Smooth muscle cell (in vitro differentiated cells): ENCODE measurements around the gene ALDH3A2. TPM values are rescaled to one million over a fixed set of nuclear protein-coding genes. Genes with fewer than 3 reads are reported as not detected.

Experiments
- DNase-seq: peaks from one replicate; lab custom pipeline; 2025; ENCODE audit not compliant: unreplicated experiment; lab: John Stamatoyannopoulos, UW
- H2AFZ ChIP-seq: fragments of 200-600 bp; sonication (generic); 2 replicates; pipeline ENCODE4 v1.6.0; 2016; ENCODE audit warnings: antibody characterized with exemption, low read depth, mild to moderate bottlenecking
- H3F3A ChIP-seq: fragments of 200-600 bp; sonication (generic); 2 replicates; pipeline ENCODE4 v1.6.0; 2017; ENCODE audit warnings: antibody characterized with exemption, low read depth
- H3K27ac ChIP-seq: fragments of 200-600 bp; sonication (generic); 2 replicates; pipeline ENCODE4 v1.5.1; 2016; ENCODE audit warnings: low read depth, mild to moderate bottlenecking
- H3K27me3 ChIP-seq: fragments of 200-600 bp; sonication (generic); 2 replicates; pipeline ENCODE4 v1.6.1; 2016; ENCODE audit warnings: low read depth, mild to moderate bottlenecking
- H3K36me3 ChIP-seq: fragments of 200-600 bp; sonication (generic); 2 replicates; pipeline ENCODE4 v1.5.1; 2016; ENCODE audit warnings: low read depth
- H3K4me1 ChIP-seq: fragments of 200-600 bp; sonication (generic); 2 replicates; pipeline ENCODE4 v1.5.1; 2016; ENCODE audit warnings: low read depth
- H3K4me2 ChIP-seq: fragments of 200-600 bp; sonication (generic); 2 replicates; pipeline ENCODE4 v1.6.0; 2016; ENCODE audit warnings: mild to moderate bottlenecking
- H3K4me3 ChIP-seq: fragments of 200-600 bp; sonication (generic); 2 replicates; pipeline ENCODE4 v1.5.1; 2016; ENCODE audit warnings: mild to moderate bottlenecking
- H3K79me2 ChIP-seq: fragments of 200-600 bp; sonication (generic); 2 replicates; pipeline ENCODE4 v1.6.0; 2016; ENCODE audit warnings: low read depth, mild to moderate bottlenecking
- H3K9ac ChIP-seq: fragments of 200-600 bp; sonication (generic); 2 replicates; pipeline ENCODE4 v1.6.0; 2016; ENCODE audit warnings: low read depth
- H3K9me3 ChIP-seq: fragments of 200-600 bp; sonication (generic); replicated peaks from 2 replicates; pipeline ENCODE4 v1.5.1; 2016; ENCODE audit warnings: low read depth
- H4K20me1 ChIP-seq: fragments of 200-600 bp; sonication (generic); 2 replicates; pipeline ENCODE4 v1.6.0; 2016; ENCODE audit warnings: low read depth
- WGBS: methylation state at CpG from one replicate; pipeline ENCODE4 v1.1.7; 2016; ENCODE audit warnings: low lambda C conversion rate; 5-methylcytosine and 5-hydroxymethylcytosine counted together
- polyA plus RNA-seq: library from polyadenylated mRNA; unstranded; fragments of >200 nt; fragmentation: Nextera tagmentation; extraction: Ambion mirVana; gene quantifications from 2 replicates; pipeline ENCODE4 v1.2.1, GENCODE V29; 2016
- total RNA-seq: library from RNA; depleted of rRNA; stranded (reverse); fragments of >200 nt; gene quantifications from 2 replicates; pipeline ENCODE4 v1.2.3, GENCODE V29; 2014
- TF ChIP-seq, protein P1 (sequence below): fragments of 200-600 bp; sonication (generic); IDR thresholded peaks from 2 replicates; pipeline ENCODE4 v1.5.1; 2017; ENCODE audit warnings: borderline replicate concordance, mild to moderate bottlenecking, antibody characterized with exemption; ENCODE audit not compliant: insufficient read depth, poor library complexity, severe bottlenecking

ALDH3A2 gene
- total and polyA plus RNA-seq, 2 experiments from 2014 or later = 13.5 to 26.9 TPM

DNA sequence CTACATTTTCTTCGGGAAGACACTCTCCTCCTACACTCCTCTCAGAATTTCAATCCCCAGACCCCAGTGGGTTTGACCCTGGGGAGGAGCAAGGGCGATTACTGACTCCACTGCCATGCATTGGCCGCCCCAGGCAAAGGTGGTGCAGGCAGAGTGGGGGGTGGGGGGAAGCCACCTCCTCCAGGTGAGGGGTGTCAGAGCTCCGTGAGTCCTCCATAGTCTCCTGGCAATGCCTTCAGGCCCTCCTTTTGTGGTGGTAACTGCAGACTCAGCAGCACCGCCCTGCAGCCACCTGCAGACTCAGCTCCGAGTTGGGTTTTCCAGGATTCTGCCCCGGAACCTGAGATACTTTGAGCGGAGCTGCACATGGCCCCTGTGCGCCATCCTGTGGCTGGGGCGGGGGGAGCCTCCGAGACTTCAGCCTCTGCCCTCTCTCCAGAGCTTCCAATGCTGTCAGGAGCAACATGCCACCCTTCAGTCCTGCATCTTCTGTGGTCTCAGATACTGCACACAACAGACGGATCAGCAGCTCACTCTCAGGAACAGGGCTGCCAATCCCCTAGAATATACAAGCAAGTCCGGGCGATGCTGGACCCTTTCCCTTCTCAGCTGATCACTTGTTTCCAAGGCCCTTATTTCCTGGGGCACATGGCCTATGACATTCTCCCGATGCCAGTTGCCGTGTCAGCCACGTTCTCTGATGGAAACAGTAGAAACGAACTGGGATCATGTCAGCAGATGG lies 70.2 kb downstream of the ALDH3A2 start:
- Histone ChIP-seq H2AFZ (no peak overlapping the region), H3K36me3 (no peaks in the 10 kb centered on the region), H3K4me1 (peaks cover 5% of the 10 kb centered on the region), H3K79me2 (no peaks in the 10 kb centered on the region), H3K9me3 (no peaks in the 10 kb centered on the region), H3K9ac (no peak overlapping the region), H3F3A (no peaks in the 10 kb centered on the region), H3K4me3 (no peak overlapping the region), H3K4me2 (no peak overlapping the region), H4K20me1 (no peaks in the 10 kb centered on the region), H3K27me3 (no peaks in the 10 kb centered on the region), H3K27ac (no peak overlapping the region)
- 74% methylated on average over 18 of the region's 18 CpGs for WGBS
- TF ChIP-seq, protein P1, sequence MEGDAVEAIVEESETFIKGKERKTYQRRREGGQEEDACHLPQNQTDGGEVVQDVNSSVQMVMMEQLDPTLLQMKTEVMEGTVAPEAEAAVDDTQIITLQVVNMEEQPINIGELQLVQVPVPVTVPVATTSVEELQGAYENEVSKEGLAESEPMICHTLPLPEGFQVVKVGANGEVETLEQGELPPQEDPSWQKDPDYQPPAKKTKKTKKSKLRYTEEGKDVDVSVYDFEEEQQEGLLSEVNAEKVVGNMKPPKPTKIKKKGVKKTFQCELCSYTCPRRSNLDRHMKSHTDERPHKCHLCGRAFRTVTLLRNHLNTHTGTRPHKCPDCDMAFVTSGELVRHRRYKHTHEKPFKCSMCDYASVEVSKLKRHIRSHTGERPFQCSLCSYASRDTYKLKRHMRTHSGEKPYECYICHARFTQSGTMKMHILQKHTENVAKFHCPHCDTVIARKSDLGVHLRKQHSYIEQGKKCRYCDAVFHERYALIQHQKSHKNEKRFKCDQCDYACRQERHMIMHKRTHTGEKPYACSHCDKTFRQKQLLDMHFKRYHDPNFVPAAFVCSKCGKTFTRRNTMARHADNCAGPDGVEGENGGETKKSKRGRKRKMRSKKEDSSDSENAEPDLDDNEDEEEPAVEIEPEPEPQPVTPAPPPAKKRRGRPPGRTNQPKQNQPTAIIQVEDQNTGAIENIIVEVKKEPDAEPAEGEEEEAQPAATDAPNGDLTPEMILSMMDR = peak; percentile 13
- DNase-seq = no peak

GRCh38 chr17:19719355-19720209 lies 71.0 kb downstream of the ALDH3A2 start:
- H3K4me2 ChIP-seq = no peak overlapping the region
- peaks cover 5% of the 10 kb centered on the region for H3K4me1 ChIP-seq
- H3K9me3 ChIP-seq = no peaks in the 10 kb centered on the region
- no peaks in the 10 kb centered on the region for H3K79me2 ChIP-seq
- no peak overlapping the region for H3K9ac ChIP-seq
- H3K27ac ChIP-seq = no peak overlapping the region
- TF ChIP-seq, protein P1 = no peak
- no peaks in the 10 kb centered on the region for H3F3A ChIP-seq
- no peaks in the 10 kb centered on the region for H3K36me3 ChIP-seq
- H2AFZ ChIP-seq = no peak overlapping the region
- no peak overlapping the region for H3K4me3 ChIP-seq
- 96% methylated on average over 23 of the region's 23 CpGs for WGBS
- H3K27me3 ChIP-seq = no peaks in the 10 kb centered on the region
- no peaks in the 10 kb centered on the region for H4K20me1 ChIP-seq
- no peak for DNase-seq

DNA sequence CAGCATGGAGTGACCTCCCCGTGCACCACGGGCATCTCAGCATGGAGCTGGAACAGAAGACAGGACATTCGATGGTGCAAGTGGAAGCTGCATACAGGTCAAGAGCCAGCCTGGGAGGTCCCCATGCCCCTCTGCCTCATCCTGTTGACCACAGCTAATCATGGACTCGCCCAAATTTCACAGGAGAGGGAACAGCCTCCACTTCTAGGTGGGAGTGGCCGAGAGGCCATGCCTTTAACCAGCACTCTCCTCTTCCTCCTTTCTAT lies 71.6 kb downstream of the ALDH3A2 start:
- Histone ChIP-seq H2AFZ (no peak overlapping the region), H3K9ac (no peak overlapping the region), H3K79me2 (no peaks in the 10 kb centered on the region), H3K4me3 (no peak overlapping the region), H4K20me1 (no peaks in the 10 kb centered on the region), H3K27me3 (no peaks in the 10 kb centered on the region), H3K4me1 (peaks cover 5% of the 10 kb centered on the region), H3K27ac (no peak overlapping the region), H3F3A (no peaks in the 10 kb centered on the region), H3K36me3 (no peaks in the 10 kb centered on the region), H3K4me2 (no peak overlapping the region), H3K9me3 (no peaks in the 10 kb centered on the region)
- DNase-seq = no peak
- 99% methylated on average over 5 of the region's 5 CpGs for WGBS
- TF ChIP-seq, protein P1 = no peak
